ENCODE results near the gene SPATA6L. TPM values are rescaled to one million over a fixed set of nuclear protein-coding genes. Genes with fewer than 3 reads are reported as not detected.

Gene SPATA6L
- total and polyA plus RNA-seq, 2 of the 13 experiments (the other 11 are each of a cell fraction or from before 2014, with no cell fraction given): 1.1 to 1.9 TPM

DNA sequence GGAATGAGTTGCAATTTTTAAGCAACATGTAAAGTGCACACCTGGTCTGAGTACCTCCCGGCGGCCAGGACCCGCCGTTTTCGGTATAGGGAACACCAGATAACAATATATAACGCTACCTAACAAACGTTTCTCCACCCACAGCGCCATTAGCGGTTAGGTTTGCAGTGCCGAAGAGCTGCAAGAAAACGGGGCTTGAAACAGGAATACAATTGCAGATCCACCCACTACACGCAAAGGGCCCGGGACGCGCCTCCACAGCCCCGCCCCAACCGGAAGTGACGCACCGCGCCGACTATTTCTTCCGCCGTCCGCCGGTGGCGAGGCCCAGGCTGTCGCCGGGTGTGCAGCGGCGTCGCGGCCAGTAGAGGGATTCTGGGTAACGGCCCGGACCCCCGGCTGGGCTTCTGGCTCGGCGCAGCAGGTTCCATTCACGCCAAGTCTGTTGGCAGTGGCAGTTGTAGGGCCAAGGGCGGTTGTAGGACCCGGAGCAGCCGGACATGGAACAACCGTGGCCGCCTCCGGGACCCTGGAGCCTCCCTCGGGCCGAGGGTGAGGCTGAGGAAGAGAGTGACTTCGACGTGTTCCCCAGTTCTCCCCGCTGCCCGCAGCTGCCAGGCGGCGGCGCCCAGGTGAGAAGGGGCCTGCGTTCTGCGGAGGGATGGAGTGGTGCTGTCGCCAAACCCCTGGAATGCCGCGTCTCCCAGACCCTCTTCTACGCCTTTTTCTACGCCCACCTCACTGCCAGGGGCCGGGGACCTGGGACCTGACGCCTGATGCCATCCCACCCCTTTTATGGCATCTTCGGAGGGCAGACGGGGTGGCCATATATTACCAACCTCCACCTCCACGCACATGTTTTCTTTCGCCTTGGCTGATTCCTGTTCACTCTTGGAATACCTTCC is 13.2 kb upstream of the SPATA6L start, which contains the start of gene CDC37L1 (continued):
- TF ChIP-seq ZNF563 (CRISPR knock-in tag; IDR thresholded peaks at IDR 0.05): peak; percentile 95
- no peak for TF ChIP-seq NR2F6 (IDR thresholded peaks at IDR 0.05)
- TF ChIP-seq NR2F6 (CRISPR knock-in tag; IDR thresholded peaks at IDR 0.05): no peak
- TF ChIP-seq ZMAT3 (CRISPR knock-in tag; conservative IDR thresholded peaks at IDR 0.05): 0 out of 2 replicates have a peak, but pooled peaks have one; percentile 32
- TF ChIP-seq, protein P1, sequence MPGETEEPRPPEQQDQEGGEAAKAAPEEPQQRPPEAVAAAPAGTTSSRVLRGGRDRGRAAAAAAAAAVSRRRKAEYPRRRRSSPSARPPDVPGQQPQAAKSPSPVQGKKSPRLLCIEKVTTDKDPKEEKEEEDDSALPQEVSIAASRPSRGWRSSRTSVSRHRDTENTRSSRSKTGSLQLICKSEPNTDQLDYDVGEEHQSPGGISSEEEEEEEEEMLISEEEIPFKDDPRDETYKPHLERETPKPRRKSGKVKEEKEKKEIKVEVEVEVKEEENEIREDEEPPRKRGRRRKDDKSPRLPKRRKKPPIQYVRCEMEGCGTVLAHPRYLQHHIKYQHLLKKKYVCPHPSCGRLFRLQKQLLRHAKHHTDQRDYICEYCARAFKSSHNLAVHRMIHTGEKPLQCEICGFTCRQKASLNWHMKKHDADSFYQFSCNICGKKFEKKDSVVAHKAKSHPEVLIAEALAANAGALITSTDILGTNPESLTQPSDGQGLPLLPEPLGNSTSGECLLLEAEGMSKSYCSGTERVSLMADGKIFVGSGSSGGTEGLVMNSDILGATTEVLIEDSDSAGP (CRISPR knock-in tag; IDR thresholded peaks at IDR 0.05; ENCODE audit: borderline replicate concordance): peak; percentile 88; the same call in 1 of the 2 replicates
- TF ChIP-seq ZNF136 (CRISPR knock-in tag; IDR thresholded peaks at IDR 0.05; ENCODE audit: low read depth): peak; percentile 52; the same call in 1 of the 2 replicates
- no peak for TF ChIP-seq HNRNPK (IDR thresholded peaks at IDR 0.05; ENCODE audit: low read depth, low read length, poor library complexity, severe bottlenecking)
- TF ChIP-seq ZNF263 (CRISPR knock-in tag; IDR thresholded peaks at IDR 0.05): no peak; the same call in 1 of the 2 replicates
- peak; percentile 88; the same call in 1 of the 2 replicates for TF ChIP-seq ZNF343 (CRISPR knock-in tag; IDR thresholded peaks at IDR 0.05)
- peak; percentile 70 for TF ChIP-seq SRY (CRISPR knock-in tag; IDR thresholded peaks at IDR 0.05)
- no peak for TF ChIP-seq KLF15 (CRISPR knock-in tag; IDR thresholded peaks at IDR 0.05; ENCODE audit: borderline replicate concordance)
- no peak; the same call in 1 of the 2 replicates for TF ChIP-seq ZFP1 (CRISPR knock-in tag; IDR thresholded peaks at IDR 0.05)
- TF ChIP-seq NFIB (CRISPR knock-in tag; IDR thresholded peaks at IDR 0.05; ENCODE audit: borderline replicate concordance): no peak
- TF ChIP-seq NFIC (IDR thresholded peaks at IDR 0.05; ENCODE audit: low read length): no peak; the same call in 1 of the 2 replicates
- peak; percentile 90; the same call in 1 of the 2 replicates for TF ChIP-seq KAT7 (CRISPR knock-in tag; IDR thresholded peaks at IDR 0.05; ENCODE audit: borderline replicate concordance)
- TF ChIP-seq ARNTL (CRISPR knock-in tag; IDR thresholded peaks at IDR 0.05): no peak
- no peak for TF ChIP-seq ZNF101 (CRISPR knock-in tag; IDR thresholded peaks at IDR 0.05; ENCODE audit: borderline replicate concordance, low read depth)
- TF ChIP-seq ETV6 (CRISPR knock-in tag; conservative IDR thresholded peaks at IDR 0.05): 0 out of 2 replicates have a peak, but pooled peaks have one; percentile 71
- no peak for TF ChIP-seq LBX2 (CRISPR knock-in tag; IDR thresholded peaks at IDR 0.05; ENCODE audit: borderline replicate concordance)
- peak; percentile 88 for TF ChIP-seq HDAC1 (CRISPR knock-in tag; IDR thresholded peaks at IDR 0.05)
- TF ChIP-seq ZNF446 (CRISPR knock-in tag; IDR thresholded peaks at IDR 0.05): no peak; the same call in 1 of the 2 replicates
- no peak; the same call in 1 of the 2 replicates for TF ChIP-seq GZF1 (CRISPR knock-in tag; IDR thresholded peaks at IDR 0.05)
- TF ChIP-seq CSRNP2 (CRISPR knock-in tag; conservative IDR thresholded peaks at IDR 0.05; ENCODE audit: low read depth): no peak
- TF ChIP-seq NFE2 (CRISPR knock-in tag; IDR thresholded peaks at IDR 0.05): no peak; the same call in 1 of the 2 replicates
- no peak for TF ChIP-seq ZFP41 (CRISPR knock-in tag; IDR thresholded peaks at IDR 0.05; ENCODE audit: borderline replicate concordance)
- TF ChIP-seq ARNT (IDR thresholded peaks at IDR 0.05): no peak
- peak; percentile 74 for TF ChIP-seq ZNF335 (CRISPR knock-in tag; IDR thresholded peaks at IDR 0.05)
- peak; percentile 95 for TF ChIP-seq ZNF350 (CRISPR knock-in tag; IDR thresholded peaks at IDR 0.05; ENCODE audit: borderline replicate concordance, low read depth)

All from HepG2 (cell line).